Right lung (tissue), 5 donors: ENCODE measurements around the gene RPN1. TPM values are rescaled to one million over a fixed set of nuclear protein-coding genes. Genes with fewer than 3 reads are reported as not detected.
A peak's percentile ranks its signal among the peaks of the same experiment; 100 is the strongest.

Source experiments
- DNase-seq, 2 donors: peaks; one replicate each; pipeline ENCODE4 v3.0.0-alpha.2; 2013
- polyA plus RNA-seq, 5 donors: library from polyadenylated mRNA; unstranded; fragments of 120-200 nt; gene quantifications; one replicate each; pipeline versions ENCODE4 v1.2.1 to v1.2.3, GENCODE V29; 2013; ENCODE audit warnings: inconsistent platforms in 1 of 5, low replicate concordance in 1 of 5; ENCODE audit not compliant: insufficient read length in 5 of 5, insufficient read depth in 1 of 5

RPN1 gene
- polyA plus RNA-seq, 5 donors = 141 to 153 (median 152) TPM

DNA sequence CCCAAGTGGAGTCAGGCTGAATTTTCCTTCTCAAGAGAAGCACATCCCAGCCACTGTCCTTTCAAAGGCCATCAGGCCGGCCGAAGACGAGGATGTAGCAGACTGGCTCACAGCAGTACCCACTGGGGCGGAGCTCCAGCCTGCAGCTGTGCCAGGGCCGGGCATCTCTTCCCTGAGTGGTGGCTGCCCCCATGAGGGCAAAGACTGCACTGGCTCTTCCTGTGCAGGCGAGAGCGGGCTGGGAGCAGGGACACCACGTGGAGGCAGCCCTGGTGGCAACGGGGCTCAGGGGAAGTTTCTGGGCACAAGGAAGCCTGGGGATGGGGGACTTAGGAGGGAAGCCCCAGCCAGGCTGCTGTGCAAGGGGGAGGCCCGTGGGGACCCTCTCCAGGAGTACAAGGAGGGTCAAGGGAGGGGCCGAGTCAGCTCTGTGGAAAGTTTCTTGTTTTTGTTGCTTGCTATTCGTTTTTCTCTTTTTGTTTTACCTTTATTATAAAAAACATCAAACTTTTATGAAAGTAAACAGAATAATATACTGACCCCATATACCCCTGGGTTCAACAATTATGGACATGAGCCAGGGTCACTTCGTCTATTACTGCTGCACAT, 66.1 kb downstream of the RPN1 start:
- peak; percentile 31 to 48 for DNase-seq

DNA sequence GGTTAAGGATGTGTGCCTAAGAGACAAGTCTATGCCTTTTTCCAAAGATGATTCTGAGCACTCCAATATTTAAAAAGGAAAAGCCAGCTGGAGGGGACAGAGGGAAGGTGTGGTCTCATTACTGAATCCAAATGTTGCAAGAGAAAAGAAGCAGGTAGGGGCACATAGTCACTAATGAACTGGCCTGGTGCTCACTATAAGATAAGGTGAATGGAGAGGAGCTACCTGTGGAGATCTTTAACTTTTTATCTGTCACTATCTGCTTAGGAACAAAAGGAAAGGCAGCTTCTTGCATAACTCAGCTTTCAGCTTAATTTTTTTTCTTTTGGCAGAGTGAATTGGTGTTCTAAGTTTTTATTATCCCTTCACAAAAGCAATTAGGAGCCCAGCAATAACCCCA, 69.1 kb downstream of the RPN1 start:
- no peak for DNase-seq

DNA sequence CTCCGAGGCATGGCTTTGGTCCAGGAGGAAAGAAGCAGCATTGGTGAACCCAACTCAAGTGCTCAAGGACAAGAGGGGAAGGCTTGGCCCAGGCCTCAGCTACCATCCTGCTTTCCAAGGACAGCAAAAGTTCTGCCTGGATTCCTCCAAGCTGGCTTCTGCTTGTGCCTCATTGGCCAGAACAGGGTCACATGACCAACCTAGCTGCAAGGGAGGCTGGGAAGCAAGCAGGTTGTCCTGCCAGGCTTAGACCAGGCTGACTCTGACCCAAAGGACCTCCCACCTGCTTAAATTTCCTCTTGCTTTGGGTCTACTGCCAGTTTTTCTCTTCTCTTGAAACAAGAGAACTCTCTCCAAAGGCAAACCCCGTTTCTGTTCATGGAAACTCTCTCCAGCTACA, 70.7 kb downstream of the RPN1 start:
- no peak for DNase-seq

DNA sequence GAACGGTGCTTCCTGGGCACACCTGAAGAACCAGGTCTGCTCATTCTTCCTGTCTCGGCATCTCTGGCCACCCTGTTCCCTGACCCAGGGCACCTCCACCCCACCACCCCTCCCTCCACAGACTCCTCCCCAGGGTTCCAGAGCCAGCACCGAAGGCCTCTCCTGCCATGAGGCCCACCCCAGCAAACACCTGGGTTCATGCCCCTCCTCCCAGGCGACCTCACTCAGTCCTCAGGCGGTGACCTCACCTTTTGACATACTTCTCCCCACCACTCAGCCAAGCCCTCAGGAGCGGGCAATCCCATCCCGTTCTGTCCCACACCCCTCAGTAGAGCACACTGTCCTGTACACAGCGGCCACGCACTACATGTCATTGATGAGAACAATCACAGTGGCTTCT, 72.3 kb downstream of the RPN1 start:
- no peak for DNase-seq

DNA sequence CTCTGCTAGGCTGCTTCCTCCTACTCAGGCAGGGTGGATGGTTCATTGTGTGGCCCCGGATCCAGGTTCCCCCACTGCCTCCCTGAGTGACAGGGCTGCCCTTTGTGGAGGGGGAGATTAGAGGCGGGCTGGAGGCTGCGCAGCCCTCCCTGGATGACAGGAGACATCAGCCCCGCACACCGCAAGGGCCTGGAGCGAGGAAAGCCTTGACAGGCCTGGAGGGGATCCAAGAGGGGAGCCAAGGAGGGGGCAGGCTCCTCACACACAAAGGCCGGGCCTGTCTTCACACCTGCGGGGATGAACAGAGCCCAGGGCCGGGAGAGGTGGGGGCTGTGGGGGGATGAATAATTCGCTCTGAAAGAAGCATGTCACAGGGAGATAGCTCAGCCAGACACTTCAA, 72.9 kb downstream of the RPN1 start:
- DNase-seq = no peak

DNA sequence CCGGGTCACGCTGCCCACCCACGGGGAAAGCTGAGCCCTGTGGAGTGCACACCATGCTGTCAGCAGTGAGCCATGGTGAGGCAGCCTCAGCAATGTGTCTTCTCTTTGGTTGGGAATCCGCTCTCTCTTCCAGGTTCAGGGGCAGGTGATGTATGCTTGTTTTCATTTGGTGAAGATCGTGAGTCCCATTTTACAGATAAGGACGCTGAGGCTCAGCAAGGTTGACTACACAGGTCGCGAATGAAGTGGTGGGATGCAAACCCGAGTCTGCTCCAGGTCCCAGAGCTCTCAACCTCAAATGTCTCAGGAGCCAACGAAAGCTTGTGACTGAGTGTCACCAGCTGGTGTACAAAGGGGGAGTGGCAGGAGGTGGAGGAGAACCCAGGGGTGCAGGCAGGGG, 74.3 kb downstream of the RPN1 start:
- DNase-seq = no peak

DNA sequence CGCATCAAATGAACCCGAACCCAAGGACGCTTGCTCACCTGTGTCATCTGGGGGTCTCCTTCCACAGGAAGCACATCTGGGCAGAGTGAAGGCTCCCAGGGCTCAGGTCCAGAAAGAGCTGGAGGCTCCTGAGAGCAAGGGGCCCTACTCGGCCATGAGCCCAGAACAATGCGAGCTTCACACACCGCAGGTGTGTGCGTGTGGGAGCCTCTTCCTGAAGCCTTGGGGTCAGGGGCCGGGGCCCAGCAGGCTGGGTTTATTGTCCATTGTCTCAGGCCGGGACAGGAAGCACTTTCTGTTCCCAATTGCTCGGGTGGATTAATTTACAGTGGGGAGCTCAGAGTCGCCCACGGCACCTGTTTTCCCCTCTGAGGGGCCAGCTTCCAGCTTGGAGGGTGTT, 74.8 kb downstream of the RPN1 start:
- no peak for DNase-seq

DNA sequence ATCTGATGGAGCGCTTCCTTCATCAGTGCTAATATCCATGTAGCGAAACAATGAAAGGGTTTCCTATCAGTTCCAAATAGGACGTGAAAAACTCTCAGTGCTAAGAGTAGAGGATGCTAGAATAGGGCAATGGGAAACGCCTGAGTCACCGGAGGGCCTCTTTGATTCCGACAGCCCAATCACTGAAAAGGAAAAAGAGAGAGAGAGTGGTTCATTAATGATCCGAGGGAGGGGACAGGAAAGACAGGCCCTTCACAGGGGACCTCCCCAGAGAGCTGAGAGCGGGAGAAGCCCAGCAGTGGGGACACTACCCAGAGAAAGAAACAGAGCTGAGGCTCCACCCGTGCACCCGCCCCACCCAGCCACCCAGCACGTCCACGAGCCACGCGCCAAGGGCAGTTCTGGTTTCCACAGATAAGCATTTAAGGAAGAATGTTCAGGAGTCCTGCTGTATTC, 76.9 kb downstream of the RPN1 start:
- no peak for DNase-seq

DNA sequence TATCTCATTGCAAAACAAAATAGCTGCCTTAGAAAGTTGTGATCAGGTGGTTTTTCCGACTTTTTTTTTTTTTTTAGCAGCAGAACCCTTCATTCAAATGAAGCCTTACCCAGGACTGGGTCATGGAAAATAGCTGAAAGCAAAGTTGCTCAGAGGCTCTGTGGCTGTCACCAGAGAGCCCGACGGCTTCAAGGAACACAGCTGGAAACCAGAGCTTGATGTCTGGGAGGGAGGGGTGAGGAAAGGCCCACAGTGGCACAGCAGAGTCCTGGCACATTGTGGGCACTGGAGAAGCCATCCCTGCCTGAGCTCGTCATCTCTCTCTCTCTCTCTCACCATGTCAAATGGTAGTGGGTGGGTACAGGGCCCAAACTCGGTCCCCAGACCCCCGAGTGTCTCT, 77.5 kb downstream of the RPN1 start:
- DNase-seq = no peak

DNA sequence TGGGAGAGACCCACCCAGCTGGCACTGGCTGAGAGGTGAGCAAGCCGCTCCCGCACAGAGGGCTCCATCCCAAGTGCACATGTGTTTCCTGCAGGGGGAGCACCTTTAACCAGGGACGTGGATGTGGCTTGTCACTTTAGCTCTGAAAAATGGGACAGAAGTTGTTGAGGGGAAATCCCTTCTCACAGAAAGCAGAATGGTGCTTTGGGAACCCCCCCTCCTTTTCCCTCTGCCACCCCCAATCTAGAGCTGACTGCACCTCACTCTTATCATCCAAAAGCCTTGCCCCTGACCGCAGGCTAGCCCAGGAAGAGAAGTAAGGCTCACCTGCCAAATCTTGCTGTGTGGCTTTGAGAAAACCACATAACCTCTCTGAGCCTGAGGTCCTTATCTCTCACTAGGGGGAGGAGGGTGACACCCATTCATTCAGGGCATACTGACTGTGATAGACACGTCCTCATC, 77.9 kb downstream of the RPN1 start:
- DNase-seq = no peak

DNA sequence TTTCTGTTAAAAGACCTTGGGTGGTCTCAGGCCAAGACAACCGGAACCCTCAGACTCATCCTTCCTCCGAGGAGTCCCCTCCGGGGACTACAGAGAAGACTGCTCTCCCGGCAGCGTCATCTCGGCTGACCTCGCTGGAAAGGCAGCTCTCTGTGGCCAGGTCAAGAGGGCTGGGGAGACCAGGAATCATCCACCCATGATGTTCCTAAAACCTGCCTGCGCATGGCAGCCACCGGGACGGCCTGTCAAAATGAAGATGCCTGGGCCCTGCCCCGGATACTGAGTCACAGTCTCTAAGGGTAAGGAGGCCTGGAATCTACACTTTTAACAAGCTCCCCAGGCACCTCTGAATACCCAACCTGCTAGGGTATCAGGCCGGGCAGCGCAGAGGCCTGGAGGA, 78.6 kb downstream of the RPN1 start:
- DNase-seq = no peak

Other genes starting within 250 kb of the RPN1 start
- not detected for gene DNAJB8, start 183.9 kb downstream of the RPN1 start, polyA plus RNA-seq
- gene GATA2, start 157.6 kb downstream of the RPN1 start, polyA plus RNA-seq = 10 to 100 TPM in 3 of 5 donors, 1 to 10 TPM in 2; 7.9 to 14.6 (median 11.0) TPM
- 100 to 1,000 TPM; 187 to 215 (median 204) TPM for gene RAB7A, start 75.4 kb upstream of the RPN1 start, polyA plus RNA-seq
- 10 to 100 TPM; 36.8 to 43.7 (median 38.7) TPM for gene ACAD9, start 228.8 kb upstream of the RPN1 start, polyA plus RNA-seq